CD4-positive, alpha-beta T cell treated with Interleukin-12 subunit alpha and Interleukin-12 subunit beta, for 1 hour (primary cell): ENCODE data around the gene EMILIN2.

Experiments used
- DNase-seq: peaks from one replicate; pipeline ENCODE4 v3.0.0-alpha.2; 2020

The EMILIN2 gene

GRCh38 chr18:2879889-2880288 lies 33.1 kb downstream of the EMILIN2 start:
- no peak for DNase-seq

GRCh38 chr18:2880473-2880872 lies 33.7 kb downstream of the EMILIN2 start:
- no peak for DNase-seq

GRCh38 chr18:2881088-2881839 lies 34.5 kb downstream of the EMILIN2 start:
- DNase-seq, result no peak

DNA sequence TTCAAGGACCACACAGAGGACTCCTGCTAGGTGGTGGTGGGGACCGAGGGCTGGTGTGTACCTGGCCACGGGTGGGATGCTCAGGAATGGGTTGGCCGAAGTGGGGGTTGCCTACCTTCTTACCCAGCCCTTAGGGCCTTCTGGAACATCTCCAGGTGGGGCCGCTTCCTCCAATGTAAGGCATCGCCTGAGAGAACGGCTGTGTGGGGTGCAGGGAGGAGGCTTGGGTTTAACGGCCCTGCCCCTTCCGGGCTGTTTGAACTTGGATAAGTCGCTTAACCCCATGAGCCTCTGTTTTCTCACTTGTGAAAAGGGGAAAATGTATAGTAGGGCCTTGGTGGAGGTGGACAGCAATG lies 35.0 kb downstream of the EMILIN2 start:
- no peak for DNase-seq

- no peak for DNase-seq
These were observed 35.4 kb downstream of the EMILIN2 start for GRCh38 chr18:2882201-2882600.

DNA sequence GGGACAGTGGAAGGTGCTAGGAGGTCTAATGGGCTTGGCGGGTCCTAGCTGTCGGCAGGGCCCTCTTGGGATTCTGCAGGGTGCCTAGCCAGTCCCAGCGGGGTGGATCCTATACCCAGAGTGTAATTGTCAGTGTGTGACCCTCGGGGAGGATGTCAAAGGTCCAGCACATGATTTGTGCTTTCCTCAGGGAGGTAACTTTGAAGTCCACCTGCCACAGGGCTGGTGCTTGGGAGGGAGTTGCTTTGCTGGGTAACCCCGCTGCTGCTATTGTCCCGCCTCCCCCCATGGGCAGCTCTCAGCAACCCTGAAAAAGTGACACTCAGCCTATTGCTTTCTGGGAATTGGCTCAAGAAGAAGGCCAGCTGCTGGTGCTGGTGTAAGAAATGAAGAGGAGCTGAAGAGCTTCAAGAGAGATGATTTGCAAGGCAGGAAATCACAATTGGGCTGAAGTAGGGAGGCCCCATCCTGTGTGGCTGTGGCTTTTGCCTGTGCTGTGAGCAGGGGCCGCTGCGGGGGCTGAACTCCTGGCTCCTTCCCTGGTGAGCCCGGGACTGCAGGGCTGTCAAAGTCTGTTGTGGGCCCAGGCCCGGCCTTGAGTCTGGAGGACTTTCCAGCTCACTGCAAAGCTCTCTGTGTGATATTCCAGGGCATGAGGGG lies 36.4 kb downstream of the EMILIN2 start:
- peak; percentile 50 for DNase-seq

- no peak for DNase-seq
These were observed 38.0 kb downstream of the EMILIN2 start for GRCh38 chr18:2884706-2885285.

GRCh38 chr18:2887470-2887869 lies 40.7 kb downstream of the EMILIN2 start:
- DNase-seq, result no peak

- DNase-seq, result peak; percentile 75
These were observed 43.0 kb downstream of the EMILIN2 start for GRCh38 chr18:2889761-2890192.

- DNase-seq, result no peak
These were observed 43.8 kb downstream of the EMILIN2 start for GRCh38 chr18:2890606-2891005.

GRCh38 chr18:2891526-2892431 lies 45.0 kb downstream of the EMILIN2 start:
- DNase-seq, result peak; percentile 30

GRCh38 chr18:2893056-2893455 lies 46.2 kb downstream of the EMILIN2 start:
- DNase-seq, result no peak

- DNase-seq, result no peak
These were observed 46.9 kb downstream of the EMILIN2 start for GRCh38 chr18:2893676-2894075.

- DNase-seq, result no peak
These were observed 47.5 kb downstream of the EMILIN2 start for GRCh38 chr18:2894131-2894840.

- no peak for DNase-seq
These were observed 48.1 kb downstream of the EMILIN2 start for GRCh38 chr18:2894841-2895370.

- no peak for DNase-seq
These were observed 48.6 kb downstream of the EMILIN2 start for GRCh38 chr18:2895391-2895790.

GRCh38 chr18:2896990-2897389 lies 50.2 kb downstream of the EMILIN2 start:
- no peak for DNase-seq

DNA sequence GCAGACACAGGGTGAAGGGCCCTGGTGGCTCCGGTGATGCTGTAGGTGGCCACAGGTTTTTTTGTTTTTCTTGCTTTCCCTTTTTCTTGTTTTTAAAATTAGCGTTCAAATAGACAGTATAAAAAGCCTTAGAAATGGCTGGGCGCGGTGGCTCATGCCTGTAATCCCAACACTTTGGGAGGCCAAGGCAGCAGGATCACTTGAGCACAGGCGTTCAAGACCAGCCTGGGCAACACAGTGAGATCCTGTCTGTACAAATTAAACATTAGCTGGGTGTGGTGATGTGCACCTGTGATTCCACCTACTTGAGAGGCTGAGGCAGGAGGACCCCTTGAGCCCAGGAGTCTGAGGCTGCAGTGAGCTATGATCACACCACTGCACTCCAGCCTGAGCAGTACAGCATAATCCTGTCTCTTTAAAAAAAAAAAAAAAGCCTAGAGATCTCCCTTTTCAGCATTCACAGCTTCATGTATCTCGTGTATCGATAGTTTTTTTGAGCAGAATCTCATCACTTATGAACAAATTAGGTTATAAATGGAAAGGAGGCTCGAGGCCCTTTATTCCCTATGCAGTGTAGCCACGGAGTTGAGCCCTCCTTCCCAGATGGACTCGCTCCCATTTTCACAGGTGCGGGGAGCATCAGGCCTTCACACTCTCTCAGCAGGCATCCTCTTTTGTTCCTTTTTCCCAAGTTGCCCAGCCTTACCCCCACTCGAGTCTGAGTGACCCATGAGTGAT lies 50.8 kb downstream of the EMILIN2 start:
- DNase-seq, result no peak

GRCh38 chr18:2898186-2898640 lies 51.4 kb downstream of the EMILIN2 start:
- DNase-seq, result no peak

GRCh38 chr18:2900684-2901422 lies 54.0 kb downstream of the EMILIN2 start:
- no peak for DNase-seq
